ENCODE measurements around the gene ATP7B. TPM values are rescaled to one million over a fixed set of nuclear protein-coding genes. Genes with fewer than 3 reads are reported as not detected.

Gene ATP7B
- total RNA-seq, 2 donors from 2014 or later: 20.4 to 29.2 TPM

DNA sequence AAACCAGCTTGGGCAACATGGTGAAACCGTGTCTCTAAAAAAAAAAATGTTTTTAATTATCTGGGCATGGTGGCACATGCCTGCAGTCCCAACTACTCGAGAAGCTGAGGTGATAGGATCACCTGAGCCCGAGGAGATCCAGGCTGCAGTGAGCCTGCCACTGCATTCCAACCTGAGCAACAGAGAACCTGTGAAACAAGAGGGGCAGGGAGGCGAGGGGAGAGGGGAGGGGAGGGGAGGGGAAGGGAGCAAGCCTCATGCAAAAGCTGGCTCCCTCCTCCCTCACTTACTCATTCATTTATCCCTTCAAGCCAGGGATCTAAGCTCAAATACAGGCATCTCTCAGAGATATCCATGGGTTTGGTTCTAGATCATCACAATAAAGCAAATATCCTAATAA is 8.9 kb downstream of the ATP7B start:
- H3K4me3 ChIP-seq (ENCODE audit: low read length): no peak overlapping the region
- peaks cover 10% of the 10 kb centered on the region for H3K9me3 ChIP-seq (ENCODE audit: control insufficient read depth, low read length)
- Mint-ChIP-seq H3K27me3 (ENCODE audit: insufficient read depth) (peaks cover 13% of the 10 kb centered on the region), H3K4me3 (no peak overlapping the region), H3K4me1 (peaks cover 35% of the 10 kb centered on the region), H3K36me3 (ENCODE audit: low read depth) (peaks cover 12% of the 10 kb centered on the region), H3K27ac (no peak overlapping the region), H3K9me3 (peaks cover 11% of the 10 kb centered on the region)
- peak; percentile 62 for DNase-seq
- TF ChIP-seq, protein P1, sequence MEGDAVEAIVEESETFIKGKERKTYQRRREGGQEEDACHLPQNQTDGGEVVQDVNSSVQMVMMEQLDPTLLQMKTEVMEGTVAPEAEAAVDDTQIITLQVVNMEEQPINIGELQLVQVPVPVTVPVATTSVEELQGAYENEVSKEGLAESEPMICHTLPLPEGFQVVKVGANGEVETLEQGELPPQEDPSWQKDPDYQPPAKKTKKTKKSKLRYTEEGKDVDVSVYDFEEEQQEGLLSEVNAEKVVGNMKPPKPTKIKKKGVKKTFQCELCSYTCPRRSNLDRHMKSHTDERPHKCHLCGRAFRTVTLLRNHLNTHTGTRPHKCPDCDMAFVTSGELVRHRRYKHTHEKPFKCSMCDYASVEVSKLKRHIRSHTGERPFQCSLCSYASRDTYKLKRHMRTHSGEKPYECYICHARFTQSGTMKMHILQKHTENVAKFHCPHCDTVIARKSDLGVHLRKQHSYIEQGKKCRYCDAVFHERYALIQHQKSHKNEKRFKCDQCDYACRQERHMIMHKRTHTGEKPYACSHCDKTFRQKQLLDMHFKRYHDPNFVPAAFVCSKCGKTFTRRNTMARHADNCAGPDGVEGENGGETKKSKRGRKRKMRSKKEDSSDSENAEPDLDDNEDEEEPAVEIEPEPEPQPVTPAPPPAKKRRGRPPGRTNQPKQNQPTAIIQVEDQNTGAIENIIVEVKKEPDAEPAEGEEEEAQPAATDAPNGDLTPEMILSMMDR (conservative IDR thresholded peaks at IDR 0.05): no peak
- H3K4me1 ChIP-seq (ENCODE audit: control insufficient read depth, insufficient read depth, low read length): peaks cover 14% of the 10 kb centered on the region
- WGBS, 2 experiments (ENCODE audit: insufficient coverage in 1 of 2, insufficient read length in 1 of 2): 63 to 76% methylated on average over 3 of the region's 4 CpGs
- peaks cover 8% of the 10 kb centered on the region for H3K27me3 ChIP-seq (ENCODE audit: control insufficient read depth, insufficient read depth, low read length, poor library complexity, severe bottlenecking)
- no peak overlapping the region for H3K27ac ChIP-seq (ENCODE audit: low read depth, low read length)
- H3K9ac ChIP-seq (ENCODE audit: extremely low read depth, low read length, poor library complexity, severe bottlenecking): no peak overlapping the region
- H3K36me3 ChIP-seq (ENCODE audit: control insufficient read depth, insufficient read depth, low read length): peaks cover 4% of the 10 kb centered on the region

DNA sequence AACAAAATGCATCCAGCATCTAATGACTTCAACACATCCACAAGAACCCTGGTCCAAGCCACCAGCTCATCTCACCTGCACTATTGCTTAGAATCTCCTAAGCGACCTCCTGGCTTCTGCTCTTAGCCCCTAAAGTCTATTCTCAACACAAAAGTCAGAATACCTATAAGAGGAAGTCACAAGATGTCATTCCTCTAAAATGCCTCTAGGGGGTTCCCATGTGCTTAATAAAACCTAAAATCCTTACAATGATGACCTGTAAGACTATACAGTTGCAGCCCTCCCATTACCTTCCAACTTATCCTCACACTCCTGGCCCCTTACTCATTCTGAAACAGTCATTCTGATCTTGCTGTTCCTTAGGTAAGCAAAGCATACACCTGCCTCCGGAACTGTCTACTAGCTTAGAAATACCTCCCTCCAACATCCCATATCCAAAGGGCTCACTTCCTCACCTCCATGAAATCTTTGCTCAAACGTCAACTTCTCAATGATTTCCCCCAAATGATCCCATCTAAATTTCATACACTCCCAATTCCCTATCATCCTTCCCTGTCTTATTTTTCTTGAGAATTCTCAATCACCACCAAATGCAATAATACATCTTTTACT is 10.0 kb downstream of the ATP7B start:
- Histone ChIP-seq H3K4me3 (ENCODE audit: low read length) (no peak overlapping the region), H3K9me3 (ENCODE audit: control insufficient read depth, low read length) (peaks cover 4% of the 10 kb centered on the region), H3K27ac (ENCODE audit: low read depth, low read length) (no peak overlapping the region), H3K4me1 (ENCODE audit: control insufficient read depth, insufficient read depth, low read length) (peaks cover 24% of the 10 kb centered on the region), H3K36me3 (ENCODE audit: control insufficient read depth, insufficient read depth, low read length) (peaks cover 2% of the 10 kb centered on the region), H3K27me3 (ENCODE audit: control insufficient read depth, insufficient read depth, low read length, poor library complexity, severe bottlenecking) (peaks cover 8% of the 10 kb centered on the region), H3K9ac (ENCODE audit: extremely low read depth, low read length, poor library complexity, severe bottlenecking) (no peak overlapping the region)
- peaks cover 17% of the 10 kb centered on the region for H3K27me3 Mint-ChIP-seq (ENCODE audit: insufficient read depth)
- H3K36me3 Mint-ChIP-seq (ENCODE audit: low read depth): peaks cover 5% of the 10 kb centered on the region
- no peak overlapping the region for H3K4me3 Mint-ChIP-seq
- WGBS, 2 experiments (ENCODE audit: insufficient coverage in 1 of 2, insufficient read length in 1 of 2): 65 to 75% methylated on average over 3 of the region's 3 CpGs
- peaks cover 46% of the 10 kb centered on the region for H3K4me1 Mint-ChIP-seq
- H3K27ac Mint-ChIP-seq: no peak overlapping the region
- DNase-seq: peak; percentile 44
- TF ChIP-seq, protein P1 (conservative IDR thresholded peaks at IDR 0.05): peak; percentile 80
- H3K9me3 Mint-ChIP-seq: peaks cover 5% of the 10 kb centered on the region

DNA sequence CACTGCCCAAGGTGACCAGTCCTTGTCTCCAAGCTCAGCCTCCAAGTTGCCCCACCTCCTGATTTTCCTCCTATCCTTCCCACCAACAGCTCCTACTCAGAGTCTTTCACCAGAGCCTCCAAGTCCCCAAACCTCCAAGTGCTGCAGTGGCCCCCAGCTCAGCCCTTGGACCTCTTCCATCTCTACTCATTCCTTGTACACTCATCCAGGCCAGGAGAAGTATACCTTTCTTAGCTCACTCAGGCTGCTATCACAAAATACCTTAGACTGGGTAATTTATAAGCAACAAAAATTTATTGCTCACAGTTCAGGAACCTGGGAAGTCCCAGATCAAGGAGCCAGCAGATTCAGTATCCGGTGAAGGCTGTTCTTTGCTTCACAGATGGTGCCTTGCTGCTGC is 11.3 kb downstream of the ATP7B start:
- H3K27me3 Mint-ChIP-seq (ENCODE audit: insufficient read depth): peaks cover 29% of the 10 kb centered on the region

More for the DNA sequence above, 11.3 kb downstream of the ATP7B start:
- DNase-seq: no peak
- Histone ChIP-seq H3K4me1 (ENCODE audit: control insufficient read depth, insufficient read depth, low read length) (peaks cover 35% of the 10 kb centered on the region), H3K4me3 (ENCODE audit: low read length) (peak overlapping the region; percentile 59), H3K9me3 (ENCODE audit: control insufficient read depth, low read length) (no peaks in the 10 kb centered on the region), H3K27ac (ENCODE audit: low read depth, low read length) (no peak overlapping the region), H3K27me3 (ENCODE audit: control insufficient read depth, insufficient read depth, low read length, poor library complexity, severe bottlenecking) (peaks cover 19% of the 10 kb centered on the region), H3K9ac (ENCODE audit: extremely low read depth, low read length, poor library complexity, severe bottlenecking) (no peak overlapping the region), H3K36me3 (ENCODE audit: control insufficient read depth, insufficient read depth, low read length) (no peaks in the 10 kb centered on the region)
- WGBS, 2 experiments (ENCODE audit: insufficient coverage in 1 of 2, insufficient read length in 1 of 2): 94 to 100% methylated on average over 1 of the region's 1 CpG
- Mint-ChIP-seq H3K4me3 (peak overlapping the region; percentile 30), H3K4me1 (peaks cover 59% of the 10 kb centered on the region), H3K9me3 (no peaks in the 10 kb centered on the region), H3K36me3 (ENCODE audit: low read depth) (no peaks in the 10 kb centered on the region), H3K27ac (peak overlapping the region; percentile 42)
- TF ChIP-seq, protein P1 (conservative IDR thresholded peaks at IDR 0.05): no peak
